Right lobe of liver (tissue), 4 donors: ENCODE measurements around the gene SDHA.
"Not testable (repeated sequence)": the region's sequence is repeated elsewhere in the genome, so short reads cannot be mapped to it uniquely, and the experiment has no call there.

Source experiments
- POLR2A ChIP-seq: fragments of 450-650 bp; IDR thresholded peaks from one replicate; pipeline ENCODE4 v1.6.1; 2017; ENCODE audit warnings: antibody characterized with exemption, mild to moderate bottlenecking
- TF ChIP-seq, protein P1 (sequence below), 4 donors: fragments of 200-600 bp in 3 of 4; fragments of 450-650 bp in 1 of 4; IDR thresholded peaks; one replicate each; pipeline versions ENCODE4 v1.5.1 to v1.8.0; 2016 to 2022; ENCODE audit warnings: antibody characterized with exemption in 4 of 4, mild to moderate bottlenecking in 2 of 4
- donor health status: DM: no; HTN: no; CAD: no.
- donor health status: DM: no; HTN: no; CAD: no.
- donor health status: DM: no; HTN: yes; CAD: no.

DNA sequence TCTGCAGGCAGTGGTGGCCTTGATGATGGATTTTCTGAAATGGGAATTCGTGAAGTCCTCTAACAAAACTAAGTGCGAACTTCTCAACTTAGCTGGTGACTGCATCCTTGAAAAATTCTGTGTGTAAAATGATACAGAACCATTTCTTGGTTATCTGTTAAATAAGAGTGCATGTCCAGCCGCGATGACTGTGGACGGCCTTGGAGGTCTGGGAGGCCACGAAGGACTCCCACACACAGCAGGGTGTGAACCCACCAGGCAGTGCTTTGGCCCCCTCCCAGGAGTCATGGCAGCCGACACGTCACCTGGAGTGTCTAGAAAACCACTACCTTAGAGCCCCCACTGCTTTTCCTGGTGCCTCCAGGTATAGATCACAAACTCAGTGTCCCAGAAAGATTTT lies 85.6 kb downstream of the SDHA start:
- TF ChIP-seq, protein P1, sequence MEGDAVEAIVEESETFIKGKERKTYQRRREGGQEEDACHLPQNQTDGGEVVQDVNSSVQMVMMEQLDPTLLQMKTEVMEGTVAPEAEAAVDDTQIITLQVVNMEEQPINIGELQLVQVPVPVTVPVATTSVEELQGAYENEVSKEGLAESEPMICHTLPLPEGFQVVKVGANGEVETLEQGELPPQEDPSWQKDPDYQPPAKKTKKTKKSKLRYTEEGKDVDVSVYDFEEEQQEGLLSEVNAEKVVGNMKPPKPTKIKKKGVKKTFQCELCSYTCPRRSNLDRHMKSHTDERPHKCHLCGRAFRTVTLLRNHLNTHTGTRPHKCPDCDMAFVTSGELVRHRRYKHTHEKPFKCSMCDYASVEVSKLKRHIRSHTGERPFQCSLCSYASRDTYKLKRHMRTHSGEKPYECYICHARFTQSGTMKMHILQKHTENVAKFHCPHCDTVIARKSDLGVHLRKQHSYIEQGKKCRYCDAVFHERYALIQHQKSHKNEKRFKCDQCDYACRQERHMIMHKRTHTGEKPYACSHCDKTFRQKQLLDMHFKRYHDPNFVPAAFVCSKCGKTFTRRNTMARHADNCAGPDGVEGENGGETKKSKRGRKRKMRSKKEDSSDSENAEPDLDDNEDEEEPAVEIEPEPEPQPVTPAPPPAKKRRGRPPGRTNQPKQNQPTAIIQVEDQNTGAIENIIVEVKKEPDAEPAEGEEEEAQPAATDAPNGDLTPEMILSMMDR (IDR thresholded peaks at IDR 0.05): not testable (repeated sequence)
- not testable (repeated sequence) for TF ChIP-seq POLR2A
